Measurements from ENCODE around the gene DYRK1B. TPM values are rescaled to one million over a fixed set of nuclear protein-coding genes. Genes with fewer than 3 reads are reported as not detected.
"Not testable (repeated sequence)": the region's sequence is repeated elsewhere in the genome, so short reads cannot be mapped to it uniquely, and the experiment has no call there.

The DYRK1B gene
- 9.9 TPM for polyA plus RNA-seq (2013, experiment 1 of 2; ENCODE audit: insufficient read length)
- 10.9 TPM for polyA plus RNA-seq (2013, experiment 2 of 2; ENCODE audit: insufficient read length)

DNA sequence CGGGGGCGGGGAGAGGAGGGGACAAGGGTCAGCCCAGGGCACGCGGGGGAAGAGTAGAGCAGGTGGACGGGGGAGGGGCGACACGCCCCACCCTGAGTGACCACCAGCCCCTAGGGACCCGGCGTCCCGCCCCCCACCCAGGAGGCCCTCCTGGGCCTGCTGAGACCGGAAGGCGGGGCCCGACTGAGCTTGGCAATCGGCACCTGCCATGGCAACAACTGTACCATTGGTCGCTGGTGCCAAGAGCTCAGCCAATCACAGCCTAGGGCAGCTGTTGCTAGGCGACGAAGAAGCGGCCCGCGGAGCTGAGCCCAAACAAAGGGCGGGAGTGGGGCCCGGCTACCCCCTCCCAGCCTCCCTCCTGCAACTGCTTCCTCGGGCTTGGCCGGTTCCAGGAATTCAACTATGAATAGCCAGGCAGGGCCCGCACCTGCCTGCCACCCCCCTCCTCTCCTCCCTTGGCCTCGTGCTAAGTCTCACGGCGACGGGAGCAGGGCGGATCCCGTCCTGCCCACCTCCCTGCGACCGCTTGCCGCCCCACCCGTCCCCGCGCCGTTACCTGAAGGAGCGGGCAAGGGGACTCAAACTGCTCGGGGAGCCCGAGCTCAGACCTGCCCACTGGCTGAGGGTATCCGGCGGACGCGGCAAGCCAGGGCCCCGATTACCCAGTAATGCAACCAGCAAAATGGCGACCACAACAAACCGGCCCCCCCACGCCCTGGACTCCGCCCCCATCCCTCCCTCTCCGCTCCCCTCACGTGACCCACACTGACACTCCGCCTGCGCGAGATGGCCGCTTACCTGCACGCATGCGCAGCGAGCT lies at the start of gene DYRK1B:
Gene DYRK1B, minus strand, starts transcription at position 699 of the 823 bp plus-strand sequence. CDS start 2,295 bp downstream, outside the sequence.
- peak; percentile 97 for DNase-seq

DNA sequence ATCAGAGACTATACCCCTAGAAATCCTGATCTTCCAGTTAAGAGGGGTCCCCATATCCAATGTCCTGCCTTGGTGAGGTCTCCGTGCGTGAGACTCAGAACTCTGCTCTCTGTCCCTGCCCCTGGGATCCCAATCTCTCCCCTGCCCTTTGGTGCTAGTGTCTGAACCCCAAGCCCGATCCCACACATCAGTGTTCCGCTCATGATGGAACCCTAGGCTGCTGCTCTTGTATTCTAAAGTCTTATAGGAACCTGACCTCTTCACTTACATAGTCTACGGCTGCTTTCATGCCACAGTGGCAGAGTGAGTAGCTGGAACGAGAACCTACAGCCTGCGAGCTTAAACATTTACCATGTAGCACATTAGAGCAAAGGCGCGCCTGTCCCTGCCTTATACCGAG lies 48.7 kb upstream of the DYRK1B start:
- not testable (repeated sequence) for DNase-seq

DNA sequence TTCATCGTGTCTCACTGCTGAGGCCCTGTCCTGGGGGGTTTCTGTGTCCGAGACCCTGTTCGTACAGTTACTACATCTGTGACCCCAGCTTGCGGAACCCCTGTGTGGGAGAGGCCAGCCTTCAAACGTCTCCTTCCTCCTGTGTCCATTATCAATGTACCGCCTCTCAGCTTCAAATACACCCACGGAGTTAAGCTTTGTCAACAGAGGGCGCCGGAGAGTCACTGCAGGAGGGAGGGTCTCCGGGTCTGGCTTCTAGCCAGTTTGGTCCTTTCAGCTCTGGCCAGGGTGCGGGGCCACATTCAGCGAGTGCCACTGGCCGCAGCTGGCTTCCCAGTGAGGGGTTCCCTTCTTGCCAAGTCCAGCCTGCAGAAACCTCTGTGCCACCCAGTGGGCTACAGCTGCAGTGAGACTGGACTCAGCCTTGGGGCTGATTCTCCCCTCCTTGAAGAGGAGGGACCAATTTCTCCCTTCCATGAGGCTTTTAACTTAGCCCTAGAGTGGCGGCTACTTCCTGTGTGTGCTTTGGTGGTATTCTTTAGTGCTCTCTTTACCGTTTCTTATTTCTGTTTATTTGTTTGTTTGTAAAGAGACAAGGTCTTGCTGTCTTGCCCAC lies 47.6 kb upstream of the DYRK1B start:
- DNase-seq, result peak; percentile 16

DNA sequence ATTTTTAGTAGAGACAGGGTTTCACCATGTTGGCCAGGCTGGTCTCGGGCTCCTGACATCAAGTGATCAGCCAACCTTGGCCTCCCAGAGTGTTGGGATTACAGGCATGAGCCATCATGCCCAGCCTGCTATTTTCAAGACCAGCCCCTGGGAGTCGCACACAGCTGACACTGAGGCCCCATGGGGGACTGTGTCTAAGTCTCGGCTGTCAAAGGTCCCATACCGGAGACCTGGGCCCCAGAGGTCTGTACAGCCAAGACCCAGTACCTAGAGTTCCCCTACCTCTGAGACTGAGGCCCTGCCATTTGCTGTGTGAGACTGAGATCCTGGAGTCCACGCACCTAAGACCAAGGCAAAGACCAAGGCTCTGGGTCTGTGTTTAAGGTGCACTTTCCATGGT lies 46.3 kb upstream of the DYRK1B start:
- not testable (repeated sequence) for DNase-seq

DNA sequence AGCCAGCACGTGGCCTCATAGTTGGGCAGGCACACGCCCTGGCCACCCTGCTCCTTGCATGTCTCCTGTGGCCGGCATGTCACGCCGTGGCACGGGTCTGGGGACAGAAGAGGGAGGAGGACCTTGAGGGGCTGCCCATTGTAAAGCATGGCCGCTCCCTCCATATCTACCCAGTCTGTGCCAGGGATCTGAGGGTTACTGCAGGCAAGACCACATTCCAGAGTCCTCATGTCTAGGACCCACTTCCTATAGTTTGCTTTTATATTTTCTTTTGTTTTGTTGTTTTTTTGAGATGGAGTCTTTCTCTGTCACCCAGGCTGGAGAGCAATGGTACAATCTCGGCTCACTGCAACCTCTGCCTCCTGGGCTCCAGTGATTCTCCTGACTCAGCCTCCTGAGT lies 45.8 kb upstream of the DYRK1B start:
- not testable (repeated sequence) for DNase-seq

DNA sequence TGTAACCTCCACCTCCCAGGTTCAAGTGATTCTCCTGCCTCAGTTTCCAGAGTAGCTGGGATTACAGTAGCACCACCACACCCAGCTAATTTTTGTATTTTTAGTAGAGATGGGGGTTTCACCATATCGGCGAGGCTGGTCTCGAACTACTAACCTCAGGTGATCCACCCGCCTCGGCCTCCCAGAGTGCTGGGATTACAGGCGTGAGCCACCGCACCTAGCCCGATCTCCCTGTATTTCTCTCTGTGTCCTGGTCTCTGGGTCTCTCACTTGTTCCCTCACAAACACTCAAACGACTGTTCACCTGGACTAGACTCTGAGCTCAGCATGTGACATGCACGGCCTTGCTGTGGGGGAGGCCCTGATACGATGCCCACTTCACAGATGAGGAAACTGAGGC lies 44.9 kb upstream of the DYRK1B start:
- DNase-seq, result not testable (repeated sequence)

DNA sequence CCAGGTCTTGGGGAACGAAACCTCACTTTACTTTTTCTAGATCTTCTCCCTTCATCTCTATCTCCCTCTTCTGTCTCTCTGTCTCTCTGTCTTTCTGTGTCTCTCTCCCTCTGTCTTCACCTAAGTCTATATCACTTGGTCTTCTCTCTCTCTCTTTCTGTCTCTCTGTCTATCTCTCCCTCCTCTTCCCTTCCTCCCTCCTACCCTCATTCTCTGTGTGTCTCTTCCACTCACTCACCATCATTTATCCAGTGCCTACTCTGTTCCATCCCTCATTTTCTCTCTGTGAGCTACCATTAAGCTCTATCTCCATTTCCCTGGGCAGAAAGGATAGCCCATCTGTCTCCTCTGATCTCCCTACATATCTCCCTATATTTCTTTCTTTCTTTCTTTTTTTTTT lies 44.4 kb upstream of the DYRK1B start:
- DNase-seq, result no peak

DNA sequence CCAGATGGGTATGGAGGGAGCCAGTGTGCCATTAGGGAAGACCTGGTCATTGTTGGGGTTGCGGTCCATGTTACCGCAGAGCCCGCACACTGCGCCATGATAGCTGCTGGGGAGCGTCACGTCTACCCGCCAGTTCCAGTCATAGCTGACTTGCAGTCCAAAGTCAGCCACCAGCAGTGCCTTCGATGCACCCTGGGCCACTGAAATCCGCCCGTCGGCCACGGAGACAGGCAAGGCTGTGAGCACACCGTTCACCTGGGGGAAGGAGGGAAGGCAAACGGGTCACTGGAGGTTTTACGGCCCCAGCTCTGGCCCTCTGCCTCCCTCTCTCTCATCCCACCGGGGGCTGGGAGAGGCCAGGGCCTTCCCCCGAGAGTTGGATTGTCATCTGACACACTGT lies 44.0 kb upstream of the DYRK1B start:
- DNase-seq, result not testable (repeated sequence)

DNA sequence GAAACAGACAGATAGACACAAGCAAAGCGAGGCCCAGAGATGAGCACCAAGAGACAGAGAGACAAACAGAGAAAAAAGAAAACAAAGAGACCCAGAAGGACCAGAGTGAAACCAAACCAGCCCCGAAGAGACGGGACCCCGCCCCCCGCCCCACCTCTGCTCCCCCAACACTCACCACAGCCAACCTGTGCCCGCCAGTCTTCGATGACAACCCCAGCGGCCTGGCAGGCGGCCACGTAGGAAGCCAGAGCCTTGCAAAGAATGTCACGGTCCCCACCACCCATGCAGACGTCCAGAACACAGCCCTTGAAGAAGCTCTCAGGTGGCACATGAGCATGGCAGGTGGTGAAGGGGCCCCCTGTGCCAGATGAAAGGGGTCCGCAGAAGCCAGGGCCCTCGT lies 43.5 kb upstream of the DYRK1B start:
- not testable (repeated sequence) for DNase-seq

DNA sequence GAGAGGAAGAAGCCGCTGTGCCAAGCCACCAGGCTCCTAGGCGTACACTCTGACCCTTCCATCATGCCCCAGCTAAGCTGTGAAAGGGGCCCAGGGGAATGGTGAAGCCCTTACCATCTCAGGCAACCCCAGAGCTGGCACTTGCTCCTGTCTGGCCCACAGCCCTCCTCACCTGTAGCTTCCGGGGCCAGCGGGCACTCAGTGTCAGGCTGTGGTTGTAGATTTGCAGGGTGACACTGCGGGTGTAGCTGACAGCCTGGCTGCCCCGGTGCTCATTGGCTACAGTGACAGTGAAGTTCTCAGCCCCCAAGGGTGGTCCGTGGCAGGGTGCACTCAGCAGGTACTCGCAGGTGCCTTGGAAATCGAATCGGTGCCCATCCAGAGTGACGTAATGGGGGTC lies 42.5 kb upstream of the DYRK1B start:
- DNase-seq, result not testable (repeated sequence)

DNA sequence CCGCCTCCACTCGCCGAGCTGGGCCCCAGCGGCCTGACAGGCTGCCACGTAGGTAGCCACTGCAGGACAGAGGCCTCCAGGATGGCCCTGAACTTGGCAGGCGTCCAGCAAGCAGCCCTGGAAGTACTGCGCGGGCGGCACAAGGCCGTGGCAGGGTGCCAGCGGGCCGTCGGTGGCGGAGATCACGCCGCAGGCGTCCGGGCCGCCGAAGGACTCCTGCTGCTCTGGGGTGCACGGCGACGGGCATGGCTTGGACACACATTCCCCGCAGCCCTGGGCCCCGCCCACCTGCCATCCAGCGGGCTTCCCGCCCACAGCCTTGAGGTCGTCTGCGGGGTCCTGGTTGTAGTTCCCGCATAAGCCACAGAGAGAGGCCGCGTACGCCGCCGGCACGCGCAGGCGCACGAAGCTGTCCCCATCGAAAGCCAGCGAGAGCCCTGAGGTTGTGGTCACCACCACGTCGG lies 41.5 kb upstream of the DYRK1B start:
- not testable (repeated sequence) for DNase-seq

DNA sequence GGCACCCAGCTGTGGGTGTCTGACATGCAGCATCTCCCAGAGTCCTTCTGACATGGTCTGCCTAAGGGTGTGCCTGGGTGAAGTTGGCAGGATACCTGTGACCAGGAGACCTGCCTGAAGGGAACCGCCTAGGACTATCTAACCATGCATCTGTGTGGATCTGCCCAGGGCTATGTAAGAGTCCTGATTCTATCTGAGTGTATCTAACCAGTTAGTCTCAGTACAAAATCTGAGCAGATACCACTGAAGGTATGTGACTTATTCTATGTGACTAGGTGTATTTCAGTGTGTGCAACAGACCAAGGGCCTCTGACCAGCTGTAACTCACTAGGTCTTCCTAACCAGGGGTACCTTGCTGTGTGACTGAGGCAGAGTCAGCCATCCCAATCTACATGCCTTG lies 40.4 kb upstream of the DYRK1B start:
- DNase-seq, result no peak

DNA sequence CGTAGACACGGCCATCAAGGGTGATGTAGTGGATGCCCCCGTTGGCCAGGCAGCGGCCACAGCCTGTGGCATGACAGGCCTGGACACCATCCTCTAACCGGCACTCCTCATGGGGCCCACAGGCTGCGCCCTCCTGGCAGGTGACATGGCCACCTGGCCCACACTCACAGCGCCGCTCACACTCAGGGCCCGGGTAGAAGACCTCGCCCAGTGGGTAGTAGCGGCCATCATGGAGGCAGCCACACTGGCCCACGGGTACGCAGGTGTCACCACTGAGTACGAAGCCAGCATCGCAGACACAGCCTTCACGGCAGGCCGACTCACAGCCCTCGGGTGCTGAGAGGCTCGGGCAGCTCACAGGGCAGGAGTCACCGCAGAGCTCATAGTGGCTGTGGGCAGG lies 39.4 kb upstream of the DYRK1B start:
- no peak for DNase-seq

DNA sequence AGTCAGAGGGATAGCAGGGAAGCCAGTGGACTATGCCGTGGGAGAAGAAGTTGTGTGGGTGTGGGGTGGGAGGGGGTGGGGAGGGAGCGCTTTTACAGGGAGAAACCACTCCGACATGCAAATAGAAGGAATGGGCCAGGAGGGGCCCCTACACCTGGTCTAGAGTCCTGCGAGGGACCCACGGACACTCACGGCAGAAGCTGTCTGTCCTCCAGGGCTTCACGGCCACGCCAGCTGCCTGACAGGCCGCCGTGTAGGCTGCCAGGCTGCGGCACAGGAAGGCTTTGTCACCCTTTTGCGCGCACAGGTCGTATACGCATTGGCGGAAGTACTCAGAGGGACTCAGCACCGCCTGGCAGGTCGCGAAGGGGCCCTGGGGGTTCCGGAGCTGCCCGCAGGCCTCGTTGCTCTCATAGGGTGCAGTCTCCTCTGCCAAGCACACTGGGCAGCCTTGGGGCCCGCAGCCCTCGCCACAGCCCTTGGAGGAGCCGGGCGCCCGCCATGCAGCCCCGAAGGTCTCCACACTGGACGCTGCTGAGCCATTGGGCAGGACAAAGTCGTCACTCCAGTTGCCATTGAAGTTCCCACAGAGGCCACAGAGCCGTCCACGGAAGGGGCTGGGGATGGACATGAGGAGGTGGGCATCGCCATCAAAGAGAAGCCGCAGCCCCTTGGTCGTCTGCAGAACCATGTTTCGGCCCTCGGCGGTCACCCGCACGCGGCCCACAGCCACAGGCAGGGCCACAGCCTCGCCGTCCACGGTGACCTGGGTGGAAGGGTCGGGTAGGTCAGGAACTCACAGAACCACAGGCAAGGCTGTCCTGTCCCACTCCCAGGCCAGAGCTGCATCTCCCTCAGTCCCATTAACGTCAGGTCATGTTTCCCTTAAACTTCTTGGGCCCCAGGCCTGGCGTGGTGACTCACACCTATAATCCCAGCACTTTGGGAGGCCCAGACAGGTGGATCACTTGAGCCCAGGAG lies 38.2 kb upstream of the DYRK1B start:
- no peak for DNase-seq

DNA sequence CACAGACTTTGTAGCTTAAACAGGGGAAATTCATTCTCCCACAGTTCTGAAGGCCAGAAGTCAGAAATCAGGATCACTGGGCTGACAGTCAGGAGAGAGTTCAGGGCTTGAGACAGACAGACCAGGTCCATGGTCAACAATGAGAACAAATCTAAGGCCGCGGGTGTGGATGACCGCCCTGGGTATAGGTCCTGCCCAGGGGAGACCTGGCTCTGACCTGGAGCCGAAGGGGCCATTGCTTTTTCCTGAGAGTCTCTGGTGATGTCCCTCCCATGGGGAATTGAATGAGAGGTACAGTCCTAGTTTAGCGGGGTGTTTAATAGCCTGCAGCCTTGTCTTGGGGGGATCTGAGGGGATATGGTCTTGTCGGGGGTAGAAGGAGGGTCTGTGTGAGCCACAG lies 37.4 kb upstream of the DYRK1B start:
- no peak for DNase-seq

DNA sequence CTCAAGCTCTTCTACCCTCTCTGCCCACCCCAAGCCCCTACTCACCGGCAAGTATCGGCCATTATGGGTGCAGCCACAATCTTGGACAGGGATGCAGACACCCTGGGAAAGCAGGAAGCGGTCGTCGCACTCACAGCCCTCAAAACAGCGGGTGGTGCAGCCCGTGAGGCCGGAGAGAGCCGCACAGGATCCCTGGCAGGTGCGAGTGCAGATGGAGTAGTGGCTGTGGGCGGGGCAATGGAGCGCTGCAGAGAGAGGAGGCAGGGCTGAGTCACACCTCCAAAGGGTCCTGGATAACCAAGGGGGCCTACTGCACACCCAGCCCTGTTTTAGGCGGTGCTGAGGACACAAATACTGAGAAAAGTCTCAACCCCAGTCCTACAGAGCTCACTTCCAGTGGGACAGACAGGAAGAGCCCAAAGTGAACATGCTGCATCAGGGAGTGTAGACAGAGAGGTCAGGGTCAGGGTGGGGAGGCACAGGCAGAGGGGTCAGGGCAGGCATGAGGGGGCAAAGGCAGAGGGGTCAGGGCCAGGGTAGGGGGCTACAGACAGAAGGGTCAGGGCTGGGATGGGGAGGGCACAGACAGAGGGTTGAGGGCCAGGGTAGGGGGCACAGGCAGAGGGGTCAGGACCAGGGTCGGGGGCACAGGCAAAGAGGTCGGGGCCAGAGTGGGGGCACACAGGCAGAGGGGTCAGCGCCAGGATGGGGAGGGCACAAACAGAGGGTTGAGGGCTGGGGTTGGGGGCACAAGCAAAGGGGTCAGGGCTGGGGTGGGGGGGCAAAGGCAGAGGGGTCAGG lies 36.4 kb upstream of the DYRK1B start:
- DNase-seq, result no peak

DNA sequence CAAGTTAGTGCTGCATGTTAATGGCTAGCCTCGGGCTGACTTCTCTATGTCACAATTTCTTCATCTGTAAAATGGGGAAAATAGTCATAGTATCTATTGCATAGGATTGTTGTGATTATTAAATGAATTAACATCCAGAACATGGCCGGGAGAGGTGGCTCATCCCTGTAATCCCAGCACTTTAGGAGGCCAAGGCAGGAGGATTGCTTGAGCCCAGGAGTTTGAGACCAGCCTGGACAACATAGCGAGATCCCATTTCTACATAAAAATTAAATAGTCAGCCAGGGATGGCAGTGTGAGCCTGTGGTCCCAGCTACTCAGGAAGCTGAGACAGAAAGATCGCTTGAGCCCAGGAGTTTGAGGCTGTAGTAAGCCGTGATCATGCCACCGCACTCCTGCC lies 34.0 kb upstream of the DYRK1B start:
- DNase-seq, result no peak

DNA sequence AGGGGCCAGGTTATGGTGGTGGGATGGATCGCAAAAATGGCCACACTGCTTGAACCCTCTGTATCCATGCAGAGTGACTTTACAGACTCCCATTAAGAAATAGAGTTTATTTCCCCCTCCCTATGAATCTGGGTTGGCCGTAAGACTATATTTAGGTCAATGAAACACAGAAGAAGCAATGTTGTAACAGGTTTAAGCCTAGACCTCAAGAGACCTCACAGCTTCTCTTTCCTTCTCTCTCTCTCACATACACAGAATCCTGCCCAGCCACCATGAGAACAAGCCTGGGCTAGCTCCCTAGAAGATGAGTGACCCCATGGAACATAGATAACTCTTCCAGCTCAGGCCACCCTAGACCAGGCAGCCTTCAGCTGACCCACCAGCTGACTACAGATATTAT lies 33.2 kb upstream of the DYRK1B start:
- no peak for DNase-seq

DNA sequence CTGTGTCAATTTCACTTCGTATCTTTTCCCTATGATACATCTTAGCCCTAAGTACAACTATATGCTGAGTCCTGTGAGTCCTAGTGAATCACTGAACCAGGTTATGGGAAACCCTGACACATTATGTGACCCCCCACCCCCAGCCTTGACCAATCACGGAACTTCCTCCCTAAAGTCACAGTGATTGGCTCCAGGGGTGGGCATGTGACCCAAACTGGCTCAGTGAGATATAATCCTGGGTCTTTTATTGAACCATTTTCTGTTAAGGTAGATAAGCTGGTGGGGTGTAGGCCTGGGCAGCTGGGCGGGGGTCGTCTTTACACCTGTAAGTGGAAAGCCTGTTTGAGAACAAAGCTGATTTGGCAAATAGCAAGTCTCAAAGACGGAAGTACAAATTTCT lies 32.0 kb upstream of the DYRK1B start:
- no peak for DNase-seq

DNA sequence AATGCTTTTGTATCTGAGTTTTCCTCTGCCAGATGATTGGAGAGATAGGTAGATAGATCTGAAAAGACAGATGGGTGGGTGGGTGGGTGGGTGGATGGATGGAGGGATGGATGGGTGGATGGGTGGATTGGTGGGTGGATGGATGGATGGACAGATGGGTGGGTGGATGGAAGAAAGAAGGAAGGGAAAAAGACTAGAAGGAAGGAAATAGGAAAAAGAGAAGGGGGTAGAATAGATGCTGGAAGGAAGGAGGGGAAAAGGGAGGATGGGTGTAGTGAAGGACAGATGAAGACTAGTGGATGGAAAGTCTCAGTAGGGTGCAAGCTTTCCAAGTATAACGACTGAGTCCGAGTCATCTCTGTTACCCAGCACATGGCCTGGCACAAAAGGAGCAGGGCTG lies 31.2 kb upstream of the DYRK1B start:
- no peak for DNase-seq

DNA sequence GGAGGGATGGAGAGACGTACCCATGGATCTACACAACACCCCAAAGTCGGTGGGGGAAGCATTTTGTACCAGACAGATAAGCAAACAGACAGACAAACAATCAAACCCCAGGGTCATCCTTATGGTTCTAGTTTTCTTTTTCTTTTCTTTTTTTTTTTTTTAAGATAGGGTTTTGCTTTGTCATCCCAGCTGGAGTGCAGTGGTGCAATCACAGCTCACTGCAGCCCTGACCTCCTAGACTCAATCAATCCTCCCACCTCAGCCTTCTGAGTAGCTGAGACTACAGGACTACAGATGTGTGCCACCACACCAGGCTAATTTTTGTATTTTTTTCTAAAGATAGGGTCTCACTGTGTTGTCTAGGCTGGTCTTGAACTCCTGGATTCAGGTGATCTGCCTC lies 30.2 kb upstream of the DYRK1B start:
- DNase-seq, result no peak

DNA sequence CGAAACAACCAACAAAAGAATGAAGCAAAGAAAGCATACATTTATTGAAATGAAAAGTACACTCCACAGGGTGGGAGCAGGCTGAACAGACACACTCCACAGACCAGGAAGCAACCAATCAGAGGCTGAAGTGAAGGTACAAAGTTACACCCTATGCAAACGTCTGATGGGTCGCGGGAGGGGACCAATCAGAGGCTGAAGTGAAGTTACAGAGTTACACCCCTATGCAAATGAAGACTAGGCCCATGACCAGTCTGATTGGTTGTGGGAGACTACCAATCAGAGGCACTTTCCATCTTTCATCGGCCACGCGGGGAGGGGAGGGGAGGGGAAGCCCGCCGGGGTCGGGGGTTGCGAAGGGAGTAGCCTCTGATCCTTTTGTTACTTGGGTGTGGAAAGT lies 24.6 kb upstream of the DYRK1B start:
- no peak for DNase-seq

Measured in fibroblast of skin of scalp (primary cell).